Suprapubic skin (tissue), 4 donors: ENCODE data around the gene CDH6. TPM values are rescaled to one million over a fixed set of nuclear protein-coding genes. Genes with fewer than 3 reads are reported as not detected.

Experiments used
- DNase-seq, 2 donors: peaks; one replicate each; pipeline ENCODE4 v3.0.0-alpha.2; 2019; ENCODE audit warnings: low spot score in 2 of 2
- H3K27ac ChIP-seq: fragments of 200-600 bp; sonication (generic); one replicate; pipeline ENCODE4 v1.5.1; 2019
- H3K27me3 ChIP-seq: fragments of 200-600 bp; sonication (generic); one replicate; pipeline ENCODE4 v1.5.1; 2019
- H3K36me3 ChIP-seq: fragments of 200-600 bp; sonication (generic); one replicate; pipeline ENCODE4 v1.5.1; 2019
- H3K4me1 ChIP-seq: fragments of 200-600 bp; sonication (generic); one replicate; pipeline ENCODE4 v1.5.1; 2019
- H3K4me3 ChIP-seq: fragments of 200-600 bp; sonication (generic); one replicate; pipeline ENCODE4 v1.5.1; 2019; ENCODE audit warnings: mild to moderate bottlenecking
- H3K9me3 ChIP-seq: fragments of 200-600 bp; sonication (generic); one replicate; pipeline ENCODE4 v1.5.1; 2019
- CTCF ChIP-seq, 2 donors: fragments of 200-600 bp in 1 of 2; fragments of 450-650 bp in 1 of 2; sonication (generic) in 1 of 2; IDR thresholded peaks; one replicate each; pipeline ENCODE4 v1.5.1; 2016 to 2019; ENCODE audit warnings: antibody characterized with exemption in 2 of 2, mild to moderate bottlenecking in 1 of 2, moderate library complexity in 1 of 2
- EP300 ChIP-seq: sonication (generic); formaldehyde crosslinking; IDR thresholded peaks from one replicate; pipeline ENCODE4 v1.6.1; 2017; ENCODE audit warnings: antibody characterized with exemption
- POLR2A ChIP-seq, 2 donors: fragments of 450-650 bp; IDR thresholded peaks; one replicate each; pipeline ENCODE4 v1.6.1; 2017; ENCODE audit warnings: antibody characterized with exemption in 2 of 2, mild to moderate bottlenecking in 2 of 2, moderate library complexity in 2 of 2
- POLR2AphosphoS5 ChIP-seq, 3 donors: sonication (generic); formaldehyde crosslinking; IDR thresholded peaks; one replicate each; pipeline ENCODE4 v1.6.1; 2017; ENCODE audit warnings: antibody characterized with exemption in 3 of 3
- WGBS: methylation state at CpG from one replicate; pipeline ENCODE4 v1.1.5; 2018; 5-methylcytosine and 5-hydroxymethylcytosine counted together
- total RNA-seq, 4 donors: library from RNA; depleted of rRNA; stranded (reverse); fragments of >200 nt; gene quantifications; one replicate each; pipeline ENCODE4 v1.1.0, GENCODE V29; 2016

Gene CDH6
- total RNA-seq, 4 donors from 2014 or later, result 0.36 to 1.8 (median 0.75) TPM

- Histone ChIP-seq H3K27ac (no peak overlapping the region), H3K4me1 (no peaks in the 10 kb centered on the region), H3K27me3 (no peaks in the 10 kb centered on the region), H3K9me3 (no peaks in the 10 kb centered on the region), H3K36me3 (no peaks in the 10 kb centered on the region), H3K4me3 (no peak overlapping the region)
- no peak for DNase-seq
- TF ChIP-seq CTCF (IDR thresholded peaks at IDR 0.05) (no peak), EP300 (no peak), POLR2AphosphoS5 (IDR thresholded peaks at IDR 0.05) (no peak), POLR2A (IDR thresholded peaks at IDR 0.05) (no peak)
Observed at GRCh38 chr5:31211098-31211497, 17.6 kb downstream of the CDH6 start.

GRCh38 chr5:31213257-31213656 lies 19.8 kb downstream of the CDH6 start:
- Histone ChIP-seq H3K4me1 (no peaks in the 10 kb centered on the region), H3K27me3 (no peaks in the 10 kb centered on the region), H3K27ac (no peak overlapping the region), H3K4me3 (no peak overlapping the region), H3K9me3 (no peaks in the 10 kb centered on the region), H3K36me3 (no peaks in the 10 kb centered on the region)
- TF ChIP-seq CTCF (IDR thresholded peaks at IDR 0.05), result no peak
- no peak for TF ChIP-seq POLR2AphosphoS5 (IDR thresholded peaks at IDR 0.05)
- TF ChIP-seq POLR2A (IDR thresholded peaks at IDR 0.05), result no peak
- no peak for TF ChIP-seq EP300
- DNase-seq, result no peak
- 52% methylated on average over 4 of the region's 4 CpGs for WGBS

- Histone ChIP-seq H3K4me1 (no peaks in the 10 kb centered on the region), H3K9me3 (no peaks in the 10 kb centered on the region), H3K27me3 (no peaks in the 10 kb centered on the region), H3K36me3 (no peaks in the 10 kb centered on the region), H3K27ac (no peak overlapping the region), H3K4me3 (no peak overlapping the region)
- DNase-seq, result no peak
- WGBS, result 24% methylated on average over 6 of the region's 6 CpGs
- TF ChIP-seq EP300, result no peak
- TF ChIP-seq POLR2AphosphoS5 (IDR thresholded peaks at IDR 0.05), result no peak
- TF ChIP-seq POLR2A (IDR thresholded peaks at IDR 0.05), result no peak
- TF ChIP-seq CTCF (IDR thresholded peaks at IDR 0.05), result no peak
Observed at GRCh38 chr5:31213705-31214121, 20.2 kb downstream of the CDH6 start.

- TF ChIP-seq POLR2AphosphoS5 (IDR thresholded peaks at IDR 0.05) (no peak), CTCF (IDR thresholded peaks at IDR 0.05) (no peak), EP300 (no peak), POLR2A (IDR thresholded peaks at IDR 0.05) (no peak)
- 45% methylated on average over 3 of the region's 3 CpGs for WGBS
- Histone ChIP-seq H3K4me3 (no peak overlapping the region), H3K9me3 (no peaks in the 10 kb centered on the region), H3K36me3 (no peaks in the 10 kb centered on the region), H3K27ac (no peak overlapping the region), H3K4me1 (no peaks in the 10 kb centered on the region), H3K27me3 (no peaks in the 10 kb centered on the region)
- no peak for DNase-seq
Observed at GRCh38 chr5:31214229-31214628, 20.7 kb downstream of the CDH6 start.

- Histone ChIP-seq H3K9me3 (no peaks in the 10 kb centered on the region), H3K4me3 (no peak overlapping the region), H3K36me3 (no peaks in the 10 kb centered on the region), H3K4me1 (no peaks in the 10 kb centered on the region), H3K27me3 (no peaks in the 10 kb centered on the region), H3K27ac (no peak overlapping the region)
- TF ChIP-seq POLR2A (IDR thresholded peaks at IDR 0.05), result no peak
- TF ChIP-seq POLR2AphosphoS5 (IDR thresholded peaks at IDR 0.05), result no peak
- TF ChIP-seq EP300, result no peak
- TF ChIP-seq CTCF (IDR thresholded peaks at IDR 0.05), result no peak
- no peak for DNase-seq
Observed at GRCh38 chr5:31215236-31215635, 21.8 kb downstream of the CDH6 start.
